ENCODE data around the gene MELK. TPM values are rescaled to one million over a fixed set of nuclear protein-coding genes. Genes with fewer than 3 reads are reported as not detected.
A peak's percentile ranks its signal among the peaks of the same experiment; 100 is the strongest.

Gene MELK
- total and polyA plus RNA-seq, 2 of the 13 experiments (the other 11 are each of a cell fraction or from before 2014, with no cell fraction given) = 16.7 to 50.4 TPM

- TF ChIP-seq ZBTB37 (CRISPR knock-in tag; IDR thresholded peaks at IDR 0.05) (no peak), NFKBIZ (CRISPR knock-in tag; IDR thresholded peaks at IDR 0.05) (no peak), SIX1 (CRISPR knock-in tag; IDR thresholded peaks at IDR 0.05; ENCODE audit: borderline replicate concordance) (no peak), ETV6 (CRISPR knock-in tag; conservative IDR thresholded peaks at IDR 0.05) (no peak), PAF1 (CRISPR knock-in tag; IDR thresholded peaks at IDR 0.05) (no peak), CREM (IDR thresholded peaks at IDR 0.05) (no peak), CREM (CRISPR knock-in tag; IDR thresholded peaks at IDR 0.05) (no peak), SALL1 (CRISPR knock-in tag; IDR thresholded peaks at IDR 0.05) (0 out of 2 replicates have a peak, but pooled peaks have one; percentile 18), ATF3 (CRISPR knock-in tag; IDR thresholded peaks at IDR 0.05) (no peak), GLMP (CRISPR knock-in tag; IDR thresholded peaks at IDR 0.05; ENCODE audit: borderline replicate concordance) (no peak), MBD4 (IDR thresholded peaks at IDR 0.05; ENCODE audit: borderline replicate concordance, low read length) (no peak), PBX2 (CRISPR knock-in tag; IDR thresholded peaks at IDR 0.05) (no peak), ZNF605 (CRISPR knock-in tag; IDR thresholded peaks at IDR 0.05) (no peak), ZNF230 (CRISPR knock-in tag; IDR thresholded peaks at IDR 0.05) (no peak), KDM5B (CRISPR knock-in tag; IDR thresholded peaks at IDR 0.05; ENCODE audit: borderline replicate concordance) (no peak), SMARCC2 (IDR thresholded peaks at IDR 0.05) (no peak), SOX6 (IDR thresholded peaks at IDR 0.05) (no peak), SOX6 (CRISPR knock-in tag; IDR thresholded peaks at IDR 0.05) (no peak), GMEB1 (CRISPR knock-in tag; IDR thresholded peaks at IDR 0.05; ENCODE audit: borderline replicate concordance) (no peak), ZNF687 (CRISPR knock-in tag; IDR thresholded peaks at IDR 0.05) (peak; percentile 53), REPIN1 (CRISPR knock-in tag; IDR thresholded peaks at IDR 0.05; ENCODE audit: borderline replicate concordance, low read depth) (no peak), PRPF4 (IDR thresholded peaks at IDR 0.05; ENCODE audit: low read depth, low read length, poor library complexity, severe bottlenecking) (no peak)
Measured at GRCh38 chr9:36566813-36567221, 5.9 kb upstream of the MELK start (continued).
